ENCODE measurements around the gene ZNF469. TPM values are rescaled to one million over a fixed set of nuclear protein-coding genes. Genes with fewer than 3 reads are reported as not detected.

Gene ZNF469
- polyA plus RNA-seq, 1 donor (not counting 4 experiments of a cell fraction or from before 2014, with no cell fraction given) = not detected

DNA sequence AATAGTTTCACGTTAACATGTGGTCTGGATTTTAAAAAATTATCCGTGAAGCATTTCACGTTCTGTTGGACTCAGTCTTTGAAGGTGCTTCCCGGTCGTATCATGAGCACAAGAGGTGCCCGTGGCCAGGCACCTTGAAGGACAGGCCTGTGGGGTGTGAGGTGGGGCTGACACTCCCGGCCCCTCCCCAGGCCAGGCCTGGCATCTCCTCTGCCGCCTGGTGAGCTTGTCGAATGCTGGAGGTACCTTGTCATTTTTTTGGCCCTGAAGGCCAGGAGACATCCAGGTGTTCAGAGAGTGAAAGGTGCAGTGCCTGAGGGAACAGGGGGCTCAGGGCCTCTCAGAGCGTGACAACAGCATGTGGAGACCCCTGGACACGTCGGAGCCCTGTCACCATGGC lies 11.7 kb downstream of the ZNF469 start:
- H3K9ac ChIP-seq (ENCODE audit: control insufficient read depth, extremely low read depth, insufficient read depth, low read length) = no peak overlapping the region
- no peak overlapping the region for H3K4me3 ChIP-seq (ENCODE audit: control insufficient read depth in 2 of 3, extremely low read depth in 1 of 3, insufficient read depth in 2 of 3, low read depth in 1 of 3, low read length in 3 of 3)
- no peaks in the 10 kb centered on the region for H3K79me2 ChIP-seq (ENCODE audit: control insufficient read depth, insufficient read depth, low read length)
- H3K9me1 ChIP-seq (ENCODE audit: control insufficient read depth, extremely low read depth, insufficient read depth, low read length) = no peaks in the 10 kb centered on the region
- H3K4me2 ChIP-seq (ENCODE audit: control insufficient read depth, extremely low read depth, insufficient read depth, low read depth, low read length) = no peak overlapping the region
- DNase-seq (ENCODE audit: low read depth, low spot score) = no peak
- peaks cover 2% of the 10 kb centered on the region for H3K9me3 ChIP-seq (ENCODE audit: control insufficient read depth, low read depth, low read length)
- no peak overlapping the region for H2AFZ ChIP-seq (ENCODE audit: control insufficient read depth, low read length)
- no peaks in the 10 kb centered on the region for H3K36me3 ChIP-seq (ENCODE audit: control insufficient read depth in 2 of 2, extremely low read depth in 1 of 2, insufficient read depth in 2 of 2, low read length in 2 of 2)
- FAIRE-seq = no peak
- H4K20me1 ChIP-seq (ENCODE audit: control insufficient read depth, extremely low read depth, insufficient read depth, low read length) = no peaks in the 10 kb centered on the region
- dilution Hi-C loops (cut with MboI; ENCODE audit: extremely low pct_ligation_motif_present, low sequenced_read_pairs) = no loop called here
- H3K27ac ChIP-seq (ENCODE audit: control insufficient read depth, insufficient read depth, low read length) = no peak overlapping the region
- H3K4me1 ChIP-seq (ENCODE audit: control insufficient read depth, extremely low read depth, insufficient read depth, low read length) = no peaks in the 10 kb centered on the region
- H3K27me3 ChIP-seq (ENCODE audit: control insufficient read depth, extremely low read depth, insufficient read depth, low read length) = peaks cover 9% of the 10 kb centered on the region
- no peak for TF ChIP-seq EZH2 (IDR thresholded peaks at IDR 0.05; ENCODE audit: low read length)
- TF ChIP-seq, protein P1, sequence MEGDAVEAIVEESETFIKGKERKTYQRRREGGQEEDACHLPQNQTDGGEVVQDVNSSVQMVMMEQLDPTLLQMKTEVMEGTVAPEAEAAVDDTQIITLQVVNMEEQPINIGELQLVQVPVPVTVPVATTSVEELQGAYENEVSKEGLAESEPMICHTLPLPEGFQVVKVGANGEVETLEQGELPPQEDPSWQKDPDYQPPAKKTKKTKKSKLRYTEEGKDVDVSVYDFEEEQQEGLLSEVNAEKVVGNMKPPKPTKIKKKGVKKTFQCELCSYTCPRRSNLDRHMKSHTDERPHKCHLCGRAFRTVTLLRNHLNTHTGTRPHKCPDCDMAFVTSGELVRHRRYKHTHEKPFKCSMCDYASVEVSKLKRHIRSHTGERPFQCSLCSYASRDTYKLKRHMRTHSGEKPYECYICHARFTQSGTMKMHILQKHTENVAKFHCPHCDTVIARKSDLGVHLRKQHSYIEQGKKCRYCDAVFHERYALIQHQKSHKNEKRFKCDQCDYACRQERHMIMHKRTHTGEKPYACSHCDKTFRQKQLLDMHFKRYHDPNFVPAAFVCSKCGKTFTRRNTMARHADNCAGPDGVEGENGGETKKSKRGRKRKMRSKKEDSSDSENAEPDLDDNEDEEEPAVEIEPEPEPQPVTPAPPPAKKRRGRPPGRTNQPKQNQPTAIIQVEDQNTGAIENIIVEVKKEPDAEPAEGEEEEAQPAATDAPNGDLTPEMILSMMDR (optimal IDR thresholded peaks at IDR 0.05 in 1 of 3, IDR thresholded peaks at IDR 0.05 in 1 of 3, conservative IDR thresholded peaks at IDR 0.05 in 1 of 3; ENCODE audit: extremely low read depth in 1 of 3, insufficient read depth in 2 of 3, low read length in 3 of 3) = no peak

DNA sequence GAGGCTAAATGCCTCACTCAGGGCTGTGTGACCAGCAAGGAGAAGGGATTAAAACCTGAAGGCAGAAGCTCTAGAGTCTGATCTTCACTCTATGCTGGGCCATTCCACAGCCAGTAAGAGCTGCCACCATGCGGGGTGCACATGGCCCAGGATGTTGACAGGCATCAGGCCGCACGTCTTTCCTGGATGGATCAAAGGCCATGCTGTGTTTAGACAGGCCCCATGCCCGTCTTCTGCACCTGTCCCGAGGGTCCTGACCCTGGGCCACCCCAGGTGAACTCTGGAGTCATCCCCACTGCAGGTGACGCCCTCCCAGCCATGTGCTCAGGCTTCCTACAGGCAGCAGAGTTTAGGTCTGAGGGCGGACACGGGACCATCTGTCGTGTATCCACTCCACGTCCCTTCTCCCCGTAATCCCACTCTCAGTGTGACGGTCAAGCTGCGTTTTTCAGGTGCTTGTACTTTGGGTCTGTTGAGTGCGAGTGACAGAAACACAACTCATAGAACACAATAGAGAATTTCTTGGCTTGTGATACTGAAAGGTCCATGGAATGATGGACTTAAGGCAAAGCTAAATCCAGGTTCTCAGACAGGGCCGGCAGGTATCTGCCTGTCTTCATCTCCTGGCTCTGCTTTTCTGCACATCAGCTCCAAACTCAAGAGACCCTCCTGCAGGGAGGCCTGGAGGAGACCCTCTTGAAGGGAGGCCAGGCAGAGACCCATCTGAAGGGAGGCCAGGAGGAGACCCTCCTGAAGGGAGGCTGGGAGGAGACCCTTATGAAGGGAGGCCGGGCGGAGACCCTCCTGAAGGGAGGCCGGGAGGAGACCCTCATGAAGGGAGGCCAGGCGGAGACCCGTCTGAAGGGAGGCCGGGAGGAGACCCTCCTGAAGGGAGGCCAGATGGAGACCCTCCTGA lies 13.2 kb downstream of the ZNF469 start:
- Histone ChIP-seq H3K79me2 (ENCODE audit: control insufficient read depth, insufficient read depth, low read length) (no peaks in the 10 kb centered on the region), H3K27me3 (ENCODE audit: control insufficient read depth, extremely low read depth, insufficient read depth, low read length) (peaks cover 7% of the 10 kb centered on the region), H3K9me3 (ENCODE audit: control insufficient read depth, low read depth, low read length) (peaks cover 2% of the 10 kb centered on the region), H3K9ac (ENCODE audit: control insufficient read depth, extremely low read depth, insufficient read depth, low read length) (no peak overlapping the region), H2AFZ (ENCODE audit: control insufficient read depth, low read length) (no peak overlapping the region), H3K4me2 (ENCODE audit: control insufficient read depth, extremely low read depth, insufficient read depth, low read depth, low read length) (no peak overlapping the region), H4K20me1 (ENCODE audit: control insufficient read depth, extremely low read depth, insufficient read depth, low read length) (no peaks in the 10 kb centered on the region), H3K4me3 (ENCODE audit: control insufficient read depth in 2 of 3, extremely low read depth in 1 of 3, insufficient read depth in 2 of 3, low read depth in 1 of 3, low read length in 3 of 3) (no peak overlapping the region), H3K36me3 (ENCODE audit: control insufficient read depth in 2 of 2, extremely low read depth in 1 of 2, insufficient read depth in 2 of 2, low read length in 2 of 2) (no peaks in the 10 kb centered on the region), H3K9me1 (ENCODE audit: control insufficient read depth, extremely low read depth, insufficient read depth, low read length) (no peaks in the 10 kb centered on the region), H3K27ac (ENCODE audit: control insufficient read depth, insufficient read depth, low read length) (no peak overlapping the region), H3K4me1 (ENCODE audit: control insufficient read depth, extremely low read depth, insufficient read depth, low read length) (no peaks in the 10 kb centered on the region)
- FAIRE-seq (no peak), DNase-seq (ENCODE audit: low read depth, low spot score) (no peak)
- dilution Hi-C loops (cut with MboI; ENCODE audit: extremely low pct_ligation_motif_present, low sequenced_read_pairs) = no loop called here
- TF ChIP-seq, protein P1 (optimal IDR thresholded peaks at IDR 0.05 in 1 of 3, IDR thresholded peaks at IDR 0.05 in 1 of 3, conservative IDR thresholded peaks at IDR 0.05 in 1 of 3; ENCODE audit: extremely low read depth in 1 of 3, insufficient read depth in 2 of 3, low read length in 3 of 3) = no peak
- TF ChIP-seq EZH2 (IDR thresholded peaks at IDR 0.05; ENCODE audit: low read length) = no peak
